Muscle layer of duodenum (tissue), 2 donors: ENCODE measurements around the gene TRIP12.

Experiments
- H3K27ac ChIP-seq: one replicate; pipeline ENCODE4 v1.7.0; 2013; ENCODE audit warnings: mild to moderate bottlenecking, low read length
- H3K27me3 ChIP-seq: one replicate; pipeline ENCODE4 v1.7.0; 2013; ENCODE audit warnings: low read depth, mild to moderate bottlenecking, control low read depth, low read length
- H3K36me3 ChIP-seq, 2 donors: one replicate each; pipeline ENCODE4 v1.7.0; 2013; ENCODE audit warnings: low read length in 2 of 2, control low read depth in 1 of 2, mild to moderate bottlenecking in 1 of 2; ENCODE audit not compliant: insufficient read depth in 2 of 2, control insufficient read depth in 1 of 2
- H3K4me1 ChIP-seq, 2 donors: one replicate each; pipeline ENCODE4 v1.7.0; 2013; ENCODE audit warnings: low read length in 2 of 2, mild to moderate bottlenecking in 2 of 2, control low read depth in 1 of 2, moderate library complexity in 1 of 2; ENCODE audit not compliant: insufficient read depth in 2 of 2, control insufficient read depth in 1 of 2
- H3K4me3 ChIP-seq, 2 donors: one replicate each; pipeline ENCODE4 v1.7.0; 2013; ENCODE audit warnings: low read length in 2 of 2, low read depth in 1 of 2, mild to moderate bottlenecking in 1 of 2
- H3K9me3 ChIP-seq, 2 donors: one replicate each; pipeline ENCODE4 v1.7.0; 2013; ENCODE audit warnings: low read length in 2 of 2, control low read depth in 1 of 2, mild to moderate bottlenecking in 1 of 2; ENCODE audit not compliant: control insufficient read depth in 1 of 2
- donor health status: healthy.

The TRIP12 gene

GRCh38 chr2:229873123-229873581, 48.7 kb downstream of the TRIP12 start:
- Histone ChIP-seq H3K4me1 (peaks cover 0 to 13% of the 10 kb centered on the region in 2 donors), H3K36me3 (peaks cover 8 to 15% of the 10 kb centered on the region in 2 donors), H3K27ac (no peak overlapping the region), H3K27me3 (no peaks in the 10 kb centered on the region), H3K4me3 (no peak overlapping the region), H3K9me3 (no peaks in the 10 kb centered on the region)

GRCh38 chr2:229870903-229871656, 50.7 kb downstream of the TRIP12 start:
- Histone ChIP-seq H3K36me3 (peaks cover 0 to 8% of the 10 kb centered on the region in 2 donors), H3K4me1 (peaks cover 0 to 13% of the 10 kb centered on the region in 2 donors), H3K4me3 (no peak overlapping the region), H3K27me3 (no peaks in the 10 kb centered on the region), H3K9me3 (no peaks in the 10 kb centered on the region), H3K27ac (no peak overlapping the region)

GRCh38 chr2:229869226-229869625, 52.6 kb downstream of the TRIP12 start:
- Histone ChIP-seq H3K27ac (no peak overlapping the region), H3K4me3 (no peak overlapping the region), H3K36me3 (peaks cover 0 to 8% of the 10 kb centered on the region in 2 donors), H3K9me3 (no peaks in the 10 kb centered on the region), H3K4me1 (peaks cover 0 to 13% of the 10 kb centered on the region in 2 donors), H3K27me3 (no peaks in the 10 kb centered on the region)

GRCh38 chr2:229868794-229869193, 53.0 kb downstream of the TRIP12 start:
- Histone ChIP-seq H3K27ac (no peak overlapping the region), H3K4me3 (no peak overlapping the region), H3K36me3 (peaks cover 0 to 8% of the 10 kb centered on the region in 2 donors)

GRCh38 chr2:229865033-229865432, 56.8 kb downstream of the TRIP12 start:
- H3K9me3 ChIP-seq = no peaks in the 10 kb centered on the region
- H3K4me3 ChIP-seq = no peak overlapping the region
- no peak overlapping the region for H3K27ac ChIP-seq
- no peaks in the 10 kb centered on the region for H3K27me3 ChIP-seq
- peaks cover 0 to 6% of the 10 kb centered on the region in 2 donors for H3K4me1 ChIP-seq
- H3K36me3 ChIP-seq = peaks cover 0 to 8% of the 10 kb centered on the region in 2 donors

More at GRCh38 chr2:229868794-229869193, 53.0 kb downstream of the TRIP12 start:
- Histone ChIP-seq H3K4me1 (peaks cover 0 to 13% of the 10 kb centered on the region in 2 donors), H3K9me3 (no peaks in the 10 kb centered on the region), H3K27me3 (no peaks in the 10 kb centered on the region)

GRCh38 chr2:229861431-229861830, 60.4 kb downstream of the TRIP12 start:
- Histone ChIP-seq H3K9me3 (no peaks in the 10 kb centered on the region), H3K27ac (no peak overlapping the region), H3K36me3 (peaks cover 13 to 19% of the 10 kb centered on the region in 2 donors), H3K4me1 (no peaks in the 10 kb centered on the region), H3K4me3 (no peak overlapping the region), H3K27me3 (no peaks in the 10 kb centered on the region)

GRCh38 chr2:229860334-229860733, 61.5 kb downstream of the TRIP12 start:
- no peaks in the 10 kb centered on the region for H3K4me1 ChIP-seq
- H3K4me3 ChIP-seq = no peak overlapping the region
- H3K9me3 ChIP-seq = no peaks in the 10 kb centered on the region
- H3K27me3 ChIP-seq = no peaks in the 10 kb centered on the region
- no peak overlapping the region for H3K27ac ChIP-seq
- peaks cover 14 to 29% of the 10 kb centered on the region in 2 donors for H3K36me3 ChIP-seq

- no peaks in the 10 kb centered on the region for H3K27me3 ChIP-seq
- peaks cover 17 to 30% of the 10 kb centered on the region in 2 donors for H3K36me3 ChIP-seq
- H3K4me3 ChIP-seq = no peak overlapping the region
- H3K4me1 ChIP-seq = no peaks in the 10 kb centered on the region
- no peaks in the 10 kb centered on the region for H3K9me3 ChIP-seq
- H3K27ac ChIP-seq = no peak overlapping the region
These were observed 63.5 kb downstream of the TRIP12 start for GRCh38 chr2:229858351-229858750.

GRCh38 chr2:229857634-229858033, 64.2 kb downstream of the TRIP12 start:
- Histone ChIP-seq H3K27me3 (no peaks in the 10 kb centered on the region), H3K27ac (no peak overlapping the region), H3K4me3 (no peak overlapping the region), H3K36me3 (peaks cover 17 to 30% of the 10 kb centered on the region in 2 donors), H3K9me3 (no peaks in the 10 kb centered on the region), H3K4me1 (no peaks in the 10 kb centered on the region)

GRCh38 chr2:229856413-229856812, 65.4 kb downstream of the TRIP12 start:
- Histone ChIP-seq H3K27ac (no peak overlapping the region), H3K36me3 (peaks cover 20 to 30% of the 10 kb centered on the region in 2 donors)

GRCh38 chr2:229855116-229855515, 66.7 kb downstream of the TRIP12 start:
- Histone ChIP-seq H3K27me3 (no peaks in the 10 kb centered on the region), H3K36me3 (peaks cover 20 to 33% of the 10 kb centered on the region in 2 donors), H3K4me1 (no peaks in the 10 kb centered on the region), H3K27ac (no peak overlapping the region), H3K9me3 (no peaks in the 10 kb centered on the region), H3K4me3 (no peak overlapping the region)

More at GRCh38 chr2:229856413-229856812, 65.4 kb downstream of the TRIP12 start:
- Histone ChIP-seq H3K9me3 (no peaks in the 10 kb centered on the region), H3K4me1 (no peaks in the 10 kb centered on the region), H3K27me3 (no peaks in the 10 kb centered on the region), H3K4me3 (no peak overlapping the region)
